SH-SY5Y (cell line): ENCODE results near the gene ASGR1.

Experiments
- GATA2 ChIP-seq: IDR thresholded peaks from 2 replicates; pipeline ENCODE4 v1.6.1; 2011; ENCODE audit warnings: mild to moderate bottlenecking, low read depth, low read length
- GATA3 ChIP-seq: IDR thresholded peaks from 2 replicates; pipeline ENCODE4 v1.6.1; 2011; ENCODE audit warnings: low read depth, mild to moderate bottlenecking, low read length, moderate library complexity

DNA sequence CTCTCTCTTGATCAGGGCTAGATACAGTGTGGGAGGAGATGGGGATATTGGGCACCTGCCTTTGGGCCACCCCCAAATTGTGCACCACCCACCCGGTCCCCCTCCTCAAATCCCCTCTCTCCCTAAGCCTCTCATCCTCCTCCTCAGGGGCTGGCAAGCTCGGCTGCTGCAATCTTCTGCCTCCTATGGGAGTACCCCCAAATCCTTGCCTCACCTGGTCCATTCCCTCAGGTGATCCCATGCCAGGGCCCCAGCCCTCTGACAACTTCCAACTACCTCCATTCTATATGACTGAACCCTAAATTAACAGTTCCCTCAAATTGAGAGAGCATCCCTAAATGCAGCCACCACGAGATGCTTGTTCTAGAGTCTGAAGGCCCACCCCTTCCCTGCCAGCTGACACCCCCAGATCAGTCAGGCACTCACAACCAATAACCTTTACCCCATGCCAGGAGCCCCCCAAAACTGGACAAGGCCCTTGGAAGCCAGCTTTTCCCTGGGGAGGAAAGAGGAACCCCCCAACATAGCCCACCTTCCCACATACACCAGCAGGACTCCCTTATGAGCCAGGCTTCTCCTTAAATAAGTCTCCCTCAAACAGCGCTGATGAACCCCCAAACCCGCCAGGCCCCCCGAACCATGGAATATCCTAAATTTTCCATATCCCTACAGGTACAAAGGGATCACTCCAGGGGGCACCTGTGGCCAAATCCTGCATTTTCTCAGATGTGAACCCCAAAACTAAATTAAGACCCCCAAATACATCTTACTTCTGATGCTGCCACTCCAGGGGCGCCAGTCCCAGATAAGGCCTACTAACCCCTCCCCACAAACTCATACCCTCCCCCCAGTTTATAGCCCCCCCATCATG, 37.3 kb upstream of the ASGR1 start:
- TF ChIP-seq GATA2 (no peak), GATA3 (no peak)
